Lower leg skin (tissue), 4 donors: ENCODE measurements around the gene BFSP1. TPM values are rescaled to one million over a fixed set of nuclear protein-coding genes. Genes with fewer than 3 reads are reported as not detected.
A peak's percentile ranks its signal among the peaks of the same experiment; 100 is the strongest.

Source experiments
- DNase-seq, 2 donors: peaks; one replicate each; pipeline ENCODE4 v3.0.0-alpha.2; 2019; ENCODE audit warnings: low spot score in 2 of 2
- H3K4me3 ChIP-seq: fragments of 200-600 bp; sonication (generic); 2 replicates; pipeline ENCODE4 v1.5.1; 2017; ENCODE audit warnings: mild to moderate bottlenecking, low read depth; ENCODE audit not compliant: poor library complexity, severe bottlenecking
- CTCF ChIP-seq, 3 donors: fragments of 450-650 bp; IDR thresholded peaks; one replicate each; pipeline ENCODE4 v1.5.1; 2016; ENCODE audit warnings: antibody characterized with exemption in 3 of 3, mild to moderate bottlenecking in 3 of 3, moderate library complexity in 2 of 3
- POLR2A ChIP-seq, 2 donors: fragments of 450-650 bp; IDR thresholded peaks; one replicate each; pipeline ENCODE4 v1.6.1; 2016 to 2017; ENCODE audit warnings: antibody characterized with exemption in 2 of 2, mild to moderate bottlenecking in 1 of 2, moderate library complexity in 1 of 2
- WGBS, 2 donors: methylation state at CpG; one replicate each; pipeline ENCODE4 v1.1.5; 2018; 5-methylcytosine and 5-hydroxymethylcytosine counted together
- intact Hi-C: fragments of 100-400 bp; cut with DNase I; formaldehyde crosslinking; loops from one replicate; pipeline ENCODE4 v1.15.0; 2023; ENCODE audit warnings: low total_unique reads
- total RNA-seq, 4 donors: library from RNA; depleted of rRNA; stranded (reverse); fragments of >200 nt; gene quantifications; one replicate each; pipeline ENCODE4 v1.1.0, GENCODE V29; 2016

The BFSP1 gene
- total RNA-seq, 4 donors from 2014 or later = 0.61 to 2.6 (median 1.7) TPM

GRCh38 chr20:17541996-17542395 lies 10.8 kb upstream of the BFSP1 start:
- 78 to 87% methylated on average over 5 of the region's 5 CpGs for WGBS, 2 donors
- H3K4me3 ChIP-seq = no peak overlapping the region
- TF ChIP-seq POLR2A (IDR thresholded peaks at IDR 0.05) (no peak), CTCF (IDR thresholded peaks at IDR 0.05) (no peak)
- intact Hi-C loops = no loop called here
- no peak for DNase-seq

GRCh38 chr20:17541596-17541995 lies 10.4 kb upstream of the BFSP1 start:
- WGBS, 2 donors = 92 to 98% methylated on average over 3 of the region's 3 CpGs
- H3K4me3 ChIP-seq = no peak overlapping the region
- TF ChIP-seq POLR2A (IDR thresholded peaks at IDR 0.05) (no peak), CTCF (IDR thresholded peaks at IDR 0.05) (no peak)
- intact Hi-C loops = no loop called here
- no peak for DNase-seq

GRCh38 chr20:17538517-17539170 lies 7.5 kb upstream of the BFSP1 start:
- WGBS, 2 donors = 41 to 47% methylated on average over 7 of the region's 7 CpGs
- H3K4me3 ChIP-seq = no peak overlapping the region
- intact Hi-C loops = loop anchor here (5.0 kb wide), 2 partner anchors 79 to 144 kb away; partner anchors contain the start of gene RRBP1
- no peak for DNase-seq
- TF ChIP-seq CTCF (IDR thresholded peaks at IDR 0.05) = no peak
- TF ChIP-seq POLR2A (IDR thresholded peaks at IDR 0.05) = no peak

- DNase-seq = no peak
- TF ChIP-seq CTCF (IDR thresholded peaks at IDR 0.05) (no peak), POLR2A (IDR thresholded peaks at IDR 0.05) (no peak)
- intact Hi-C loops = loop anchor here (5.0 kb wide), 2 partner anchors 79 to 144 kb away; partner anchors contain the start of gene RRBP1
- no peak overlapping the region for H3K4me3 ChIP-seq
- 81 to 86% methylated on average over 3 of the region's 3 CpGs for WGBS, 2 donors
Measured at GRCh38 chr20:17537959-17538358, 6.8 kb upstream of the BFSP1 start.

GRCh38 chr20:17536944-17537444 lies 5.8 kb upstream of the BFSP1 start:
- 30 to 36% methylated on average over 6 of the region's 6 CpGs for WGBS, 2 donors
- no peak overlapping the region for H3K4me3 ChIP-seq
- DNase-seq = peak; percentile 66 to 88
- intact Hi-C loops = loop anchor here (5.0 kb wide), 2 partner anchors 80 to 145 kb away; partner anchors contain the start of gene RRBP1
- TF ChIP-seq POLR2A (IDR thresholded peaks at IDR 0.05) = no peak
- TF ChIP-seq CTCF (IDR thresholded peaks at IDR 0.05) = peak in 1 of 3 donors; percentile 96
